HS-27A (cell line): ENCODE results near the gene HLF.

Source experiments
- DNase-seq: peaks from one replicate; pipeline ENCODE4 v3.0.0-alpha.2; 2012; ENCODE audit warnings: low read depth, missing footprints

HLF gene

GRCh38 chr17:55363033-55363432, 98.3 kb downstream of the HLF start:
- DNase-seq = no peak

- DNase-seq = no peak
Observed at GRCh38 chr17:55366020-55366481, 101.3 kb downstream of the HLF start.

GRCh38 chr17:55368706-55369105, 103.9 kb downstream of the HLF start:
- no peak for DNase-seq
